ENCODE data around the gene SHISA7. TPM values are rescaled to one million over a fixed set of nuclear protein-coding genes. Genes with fewer than 3 reads are reported as not detected.
A peak's percentile ranks its signal among the peaks of the same experiment; 100 is the strongest.

Gene SHISA7
- total RNA-seq, 1 donor from 2014 or later: not detected

DNA sequence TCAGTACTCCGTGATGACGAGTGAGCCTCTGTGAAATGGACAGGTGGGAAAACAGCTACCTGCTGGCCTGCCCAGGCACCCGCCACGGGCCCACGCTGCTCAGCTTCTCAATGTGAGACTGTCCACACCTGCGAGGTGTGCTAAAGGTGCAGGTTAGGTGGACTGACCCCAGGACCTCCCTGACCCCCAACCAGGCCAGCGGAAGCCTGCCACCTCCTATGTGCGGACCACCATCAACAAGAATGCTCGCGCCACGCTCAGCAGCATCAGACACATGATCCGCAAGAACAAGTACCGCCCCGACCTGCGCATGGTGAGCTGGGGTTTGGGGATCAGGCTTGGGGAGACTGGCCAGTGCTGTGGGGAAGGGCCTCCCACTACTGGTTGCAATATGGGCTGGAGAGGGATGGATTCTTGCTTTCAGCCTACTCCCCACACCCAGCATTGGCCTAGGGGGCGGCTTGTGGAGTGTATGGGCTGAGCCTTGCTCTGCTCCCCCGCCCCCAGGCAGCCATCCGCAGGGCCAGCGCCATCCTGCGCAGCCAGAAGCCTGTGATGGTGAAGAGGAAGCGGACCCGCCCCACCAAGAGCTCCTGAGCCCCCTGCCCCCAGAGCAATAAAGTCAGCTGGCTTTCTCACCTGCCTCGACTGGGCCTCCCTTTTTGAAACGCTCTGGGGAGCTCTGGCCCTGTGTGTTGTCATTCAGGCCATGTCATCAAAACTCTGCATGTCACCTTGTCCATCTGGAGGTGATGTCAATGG lies 55.2 kb downstream of the SHISA7 start:
- ATAC-seq: no peak

DNA sequence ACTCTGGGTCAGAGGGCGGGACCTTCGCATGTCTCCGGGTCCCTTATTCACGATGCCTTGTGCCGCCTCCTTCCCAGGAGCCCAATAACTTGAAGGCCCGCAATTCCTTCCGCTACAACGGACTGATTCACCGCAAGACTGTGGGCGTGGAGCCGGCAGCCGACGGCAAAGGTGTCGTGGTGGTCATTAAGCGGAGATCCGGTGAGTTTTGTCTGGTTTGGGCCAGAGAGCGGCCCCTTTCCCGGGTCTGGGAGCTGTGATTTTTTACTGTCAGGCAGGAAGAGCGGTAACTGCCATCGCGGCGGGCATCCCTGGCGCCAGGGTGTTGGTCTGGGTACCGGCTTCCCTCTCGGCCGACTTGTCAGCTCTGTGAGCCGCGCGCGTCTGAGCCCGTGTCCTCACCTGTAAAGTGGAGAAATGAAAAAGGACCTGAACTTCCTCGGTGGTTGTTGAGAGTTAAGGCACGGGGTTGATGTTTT lies 56.6 kb downstream of the SHISA7 start:
- no peak for ATAC-seq

DNA sequence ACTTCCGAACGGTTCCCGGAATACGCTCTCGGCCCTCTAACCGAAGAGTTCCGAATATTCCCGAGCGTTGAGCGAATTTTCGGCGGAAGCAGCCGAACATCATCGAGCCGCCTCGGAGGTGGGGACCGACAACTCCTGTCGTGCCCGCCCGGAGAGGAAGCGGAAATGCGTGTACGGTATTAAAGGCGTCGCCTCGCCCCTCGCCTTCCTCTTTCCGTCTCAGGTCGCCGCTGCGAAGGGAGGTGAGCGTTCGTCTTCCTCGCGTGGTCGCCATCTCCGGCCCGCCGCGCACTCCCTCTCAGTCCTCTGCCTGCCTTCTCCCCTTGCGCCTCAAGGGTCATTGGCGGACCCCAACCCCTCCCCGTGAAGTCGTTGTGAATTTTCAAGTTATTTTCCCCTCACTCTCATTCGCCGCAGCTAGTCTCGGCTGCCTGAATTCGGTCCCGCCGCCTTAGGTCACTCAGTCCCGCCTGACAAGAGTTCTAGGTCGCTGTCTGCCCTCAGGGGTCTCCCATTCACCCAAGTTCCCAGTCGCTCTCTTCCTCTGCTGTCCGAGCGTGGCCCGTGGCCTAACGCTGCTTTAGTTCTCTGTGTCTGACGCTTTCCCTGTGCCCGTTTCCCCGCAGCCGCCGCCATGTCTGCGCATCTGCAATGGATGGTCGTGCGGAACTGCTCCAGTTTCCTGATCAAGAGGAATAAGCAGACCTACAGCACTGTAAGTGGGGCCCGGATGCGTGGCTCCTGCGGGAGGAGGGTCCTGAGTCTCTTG lies 57.2 kb downstream of the SHISA7 start, which contains the start of gene RPL28:
Gene RPL28, plus strand, starts transcription at position 209 of the 769 bp plus-strand sequence. Its CDS starts 426 bp downstream, at position 635.
- ATAC-seq: peak; percentile 81

DNA sequence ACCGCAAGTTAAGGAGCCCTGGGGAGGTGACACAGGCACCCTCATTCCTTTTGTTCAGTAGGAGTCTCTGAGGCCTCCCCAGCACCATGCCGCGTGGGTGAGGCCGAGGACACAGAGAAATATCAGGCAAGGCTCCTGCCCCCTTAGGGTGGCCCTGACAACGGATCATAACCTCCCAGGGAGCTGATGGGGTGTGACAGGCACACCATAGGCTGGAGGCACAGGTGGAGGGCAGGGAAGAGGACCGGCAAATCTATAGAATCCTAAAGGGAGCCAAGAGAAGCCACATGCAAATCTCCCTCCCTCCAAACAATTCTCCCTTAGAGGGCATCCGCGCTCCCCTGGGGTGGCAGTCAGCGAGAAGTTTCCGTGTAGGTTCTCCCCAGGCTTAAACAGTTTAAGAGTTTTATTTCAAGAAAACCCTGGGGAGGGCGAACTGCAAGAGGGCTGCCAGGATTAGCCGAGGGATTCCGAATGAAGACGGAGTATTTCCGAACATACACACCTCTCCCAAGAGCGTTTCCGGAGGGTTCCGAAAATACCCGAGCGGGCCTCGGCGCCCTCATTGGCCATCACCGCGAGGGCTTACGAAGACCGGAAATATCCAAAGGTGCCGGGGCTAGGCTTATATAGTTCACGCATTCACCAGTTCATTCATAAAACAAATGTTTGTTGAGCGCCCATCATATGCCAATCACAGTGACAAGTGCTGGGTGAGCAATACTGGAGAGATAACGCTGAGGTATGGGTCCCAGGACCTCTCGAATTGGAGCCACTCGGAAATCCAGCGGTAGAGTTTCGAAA lies 58.0 kb downstream of the SHISA7 start:
- ATAC-seq: peak; percentile 80

DNA sequence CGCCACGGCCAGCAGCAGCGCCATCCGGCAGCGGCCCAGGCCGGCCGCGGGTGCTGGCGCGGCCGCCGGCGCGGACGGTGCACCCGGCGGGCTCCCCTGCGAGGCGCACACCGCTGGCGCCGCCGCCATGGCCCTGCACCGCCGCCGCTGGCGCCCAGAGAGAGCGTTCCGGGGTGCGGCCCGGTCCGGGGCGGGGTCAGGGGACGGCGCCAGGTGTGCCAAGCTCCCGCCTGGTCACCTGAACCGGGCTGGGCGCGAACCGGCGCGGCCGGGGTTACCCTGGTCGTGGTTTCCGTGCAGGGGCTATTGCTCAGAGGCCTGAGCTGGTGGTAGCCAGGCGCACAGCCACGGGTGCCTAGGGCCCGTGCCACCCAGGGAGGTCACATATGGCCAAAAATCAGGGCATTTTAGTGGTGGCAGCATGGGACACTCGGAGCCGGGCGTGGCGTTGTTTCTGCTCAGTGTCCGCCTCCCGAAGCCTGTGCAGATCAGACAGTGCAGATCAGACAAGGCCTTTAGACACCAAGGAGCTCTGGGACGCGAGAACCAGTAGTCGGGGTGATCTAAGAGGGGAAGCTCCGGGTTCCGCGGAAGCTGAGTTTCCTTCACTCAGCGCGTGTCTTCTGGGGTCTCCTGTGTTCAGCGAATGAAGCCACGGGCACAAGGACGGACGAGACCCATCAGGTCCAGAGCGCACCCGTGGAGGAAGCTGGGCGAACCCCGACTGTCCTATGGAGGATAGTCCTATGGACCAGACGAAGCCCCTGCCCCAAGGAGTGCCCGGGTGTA lies 58.8 kb downstream of the SHISA7 start, which contains the start of gene TMEM238:
Gene TMEM238, minus strand, starts transcription at position 162 of the 789 bp plus-strand sequence. Its CDS starts 33 bp downstream, at position 129.
- peak; percentile 50 for ATAC-seq

DNA sequence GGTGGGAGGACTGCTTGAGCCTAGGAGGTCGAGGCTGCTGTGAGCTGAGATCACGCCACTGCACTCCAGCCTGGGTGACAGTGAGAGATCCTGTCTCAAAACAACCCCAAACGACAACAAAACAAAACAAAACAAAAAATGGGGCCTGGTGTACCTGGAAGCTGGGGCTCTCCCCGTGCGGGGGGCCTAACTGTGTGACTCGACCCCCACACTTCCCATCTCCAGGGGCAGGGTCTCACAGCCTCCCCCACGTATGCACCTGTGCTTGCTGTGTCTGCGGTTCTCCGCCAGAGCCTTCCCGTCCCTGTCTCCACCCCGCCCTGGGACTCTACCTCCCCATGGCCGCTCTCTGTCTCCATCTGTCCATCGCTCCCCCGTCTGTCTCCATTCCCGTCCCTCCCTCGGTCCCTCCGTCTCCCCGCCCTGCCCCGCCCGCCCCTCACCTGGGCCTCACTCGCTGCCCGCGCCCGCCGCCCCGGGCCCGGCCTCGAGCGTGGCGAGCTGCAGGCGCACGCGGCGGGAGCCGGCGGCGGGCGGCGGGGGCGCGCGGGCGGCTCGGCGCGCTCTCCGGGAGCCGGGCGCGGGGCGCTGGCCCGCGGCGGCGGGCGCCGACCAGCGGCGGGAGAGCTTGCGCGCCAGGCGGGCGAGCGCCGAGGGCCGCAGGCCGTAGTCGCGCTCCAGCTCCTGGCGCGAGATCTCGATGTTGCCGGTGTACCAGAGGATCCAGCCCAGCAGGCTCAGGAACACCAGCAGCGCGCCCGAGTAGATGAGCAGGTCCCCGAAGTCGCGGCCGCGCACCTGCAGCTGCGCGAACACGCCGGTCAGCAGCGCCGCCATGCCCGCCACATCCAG lies 59.6 kb downstream of the SHISA7 start:
- ATAC-seq: peak; percentile 15

DNA sequence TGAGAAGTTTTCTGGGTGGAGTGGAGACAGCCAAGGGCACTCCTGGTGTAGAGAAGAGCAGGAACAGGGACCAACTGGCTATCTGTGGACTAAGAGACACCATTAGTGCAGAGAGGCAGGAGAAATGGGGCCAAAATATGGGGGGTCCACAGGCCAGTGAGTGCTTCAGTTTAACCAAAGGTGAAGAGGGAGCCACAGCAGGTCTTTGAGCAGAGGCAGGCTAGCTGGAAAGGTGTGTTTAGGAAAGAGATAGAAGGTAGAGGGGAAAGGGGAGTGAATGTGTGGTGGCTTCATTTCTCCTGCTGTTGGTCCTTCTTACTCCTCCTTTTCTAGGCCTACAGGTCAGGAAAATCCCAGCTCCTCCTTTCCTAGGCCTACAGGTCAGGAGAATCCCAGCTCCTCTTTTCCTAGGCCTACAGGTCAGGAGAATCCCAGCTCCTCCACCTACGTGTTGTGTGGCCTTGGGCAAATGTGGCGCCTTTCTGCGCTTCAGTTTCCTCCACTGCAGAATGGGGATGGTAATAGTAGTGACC lies 60.5 kb downstream of the SHISA7 start:
- ATAC-seq: no peak

DNA sequence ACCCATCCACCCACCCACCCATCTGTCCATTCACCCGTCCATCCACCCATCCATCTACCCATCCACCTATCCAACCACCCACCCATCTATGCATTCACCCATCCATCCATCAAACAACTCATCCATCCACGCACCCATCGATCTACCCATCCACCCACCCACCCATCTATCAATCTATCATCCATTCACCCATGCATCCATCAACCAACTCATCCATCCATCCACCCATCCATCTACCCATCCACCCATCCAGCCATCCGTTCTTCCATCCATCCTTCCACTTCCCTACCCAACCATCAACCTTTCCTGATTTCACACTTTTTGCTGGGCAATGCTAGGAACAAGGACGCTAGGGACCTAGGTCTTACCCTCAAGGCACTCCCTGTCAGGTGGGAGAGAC lies 61.1 kb downstream of the SHISA7 start:
- no peak for ATAC-seq

DNA sequence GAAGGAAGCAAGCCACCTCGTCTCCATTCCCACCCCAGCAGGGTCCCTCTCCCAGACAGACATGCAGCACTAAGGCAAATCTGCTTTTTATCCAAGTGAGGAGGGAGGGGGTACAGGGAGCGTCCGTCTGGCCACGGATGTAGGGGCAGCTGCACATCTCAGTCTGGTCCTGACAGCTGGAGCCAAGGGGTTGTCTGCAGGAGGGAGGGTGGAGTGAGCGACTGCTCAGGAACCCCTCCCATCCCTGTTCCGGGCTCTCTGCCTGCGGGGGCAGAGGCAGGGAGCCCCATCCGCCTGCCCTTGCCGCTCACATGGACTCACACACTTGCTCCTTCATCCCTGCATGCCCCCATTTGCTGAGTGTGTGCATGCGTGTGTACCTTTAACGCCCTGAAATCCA lies 63.9 kb downstream of the SHISA7 start:
- no peak for ATAC-seq

Other genes starting within 250 kb of the SHISA7 start
- gene PTPRH, start 233.8 kb downstream of the SHISA7 start, total RNA-seq: 3.6 TPM
- 1.8 TPM for gene TMEM86B, start 214.5 kb downstream of the SHISA7 start, total RNA-seq
- gene PPP6R1, start 184.3 kb downstream of the SHISA7 start, total RNA-seq: 47.4 TPM
- gene HSPBP1, start 163.2 kb downstream of the SHISA7 start, total RNA-seq: 31.2 TPM
- gene BRSK1, start 159.3 kb downstream of the SHISA7 start, total RNA-seq: 0.28 TPM
- gene TMEM150B, start 118.0 kb downstream of the SHISA7 start, total RNA-seq: not detected
- gene KMT5C, start 103.4 kb downstream of the SHISA7 start, total RNA-seq: 4.4 TPM
- 0.56 TPM for gene COX6B2, start 88.6 kb downstream of the SHISA7 start, total RNA-seq
- gene GARIN5B, start 80.0 kb downstream of the SHISA7 start, total RNA-seq: not detected
- 0.24 TPM for gene IL11, start 72.8 kb downstream of the SHISA7 start, total RNA-seq
- gene TMEM190, start 66.5 kb downstream of the SHISA7 start, total RNA-seq: not detected
- 25.6 TPM for gene TMEM238, start 59.0 kb downstream of the SHISA7 start, total RNA-seq
- gene RPL28, start 57.4 kb downstream of the SHISA7 start, total RNA-seq: 1,895 TPM
- 76.4 TPM for gene UBE2S, start 35.5 kb downstream of the SHISA7 start, total RNA-seq
- gene ISOC2, start 18.3 kb upstream of the SHISA7 start, total RNA-seq: 41.9 TPM
- gene C19orf85, start 21.5 kb upstream of the SHISA7 start, total RNA-seq: not detected
- 3.7 TPM for gene ZNF628, start 33.3 kb upstream of the SHISA7 start, total RNA-seq
- 7.5 TPM for gene NAT14, start 41.9 kb upstream of the SHISA7 start, total RNA-seq
- gene SSC5D, start 45.1 kb upstream of the SHISA7 start, total RNA-seq: 0.24 TPM
- not detected for gene SBK2, start 93.8 kb upstream of the SHISA7 start, total RNA-seq
- 0.80 TPM for gene SBK3, start 102.2 kb upstream of the SHISA7 start, total RNA-seq
- 3.4 TPM for gene ZNF579, start 137.5 kb upstream of the SHISA7 start, total RNA-seq
- gene FIZ1, start 156.2 kb upstream of the SHISA7 start, total RNA-seq: 7.1 TPM
- gene ZNF524, start 157.0 kb upstream of the SHISA7 start, total RNA-seq: 20.1 TPM
- 5.3 TPM for gene ZNF865, start 162.3 kb upstream of the SHISA7 start, total RNA-seq
- gene ZNF784, start 181.3 kb upstream of the SHISA7 start, total RNA-seq: 3.8 TPM
- gene ZNF580, start 197.7 kb upstream of the SHISA7 start, total RNA-seq: 13.5 TPM
- 21.7 TPM for gene ZNF581, start 200.3 kb upstream of the SHISA7 start, total RNA-seq
- 4.7 TPM for gene CCDC106, start 204.9 kb upstream of the SHISA7 start, total RNA-seq
- 108 TPM for gene U2AF2, start 211.7 kb upstream of the SHISA7 start, total RNA-seq
- gene EPN1, start 231.9 kb upstream of the SHISA7 start, total RNA-seq: 91.9 TPM

All from esophagus mucosa (tissue), 1 donor.